HFFc6 (cell line): ENCODE measurements around the gene C1orf115. TPM values are rescaled to one million over a fixed set of nuclear protein-coding genes. Genes with fewer than 3 reads are reported as not detected.
"Not testable (repeated sequence)": the region's sequence is repeated elsewhere in the genome, so short reads cannot be mapped to it uniquely, and the experiment has no call there.

Experiments used
- DNase-seq: peaks from one replicate; pipeline ENCODE4 v3.0.0-alpha.2; 2018
- H3K27ac Mint-ChIP-seq: 2 replicates; pipeline ENCODE4 v1.8.0; 2020; ENCODE audit warnings: mild to moderate bottlenecking, mixed read lengths
- H3K27me3 Mint-ChIP-seq: 2 replicates; pipeline ENCODE4 v1.8.0; 2021; ENCODE audit warnings: mild to moderate bottlenecking, moderate library complexity, mixed read lengths; ENCODE audit not compliant: insufficient read depth
- H3K36me3 Mint-ChIP-seq: 2 replicates; pipeline ENCODE4 v1.8.0; 2021; ENCODE audit warnings: low read depth, mixed read lengths
- H3K4me1 Mint-ChIP-seq: 2 replicates; pipeline ENCODE4 v1.8.0; 2020; ENCODE audit warnings: low read depth, mixed read lengths
- H3K4me3 Mint-ChIP-seq: 2 replicates; pipeline ENCODE4 v1.8.0; 2020; ENCODE audit warnings: mild to moderate bottlenecking, moderate library complexity, mixed read lengths
- H3K9me3 Mint-ChIP-seq: 2 replicates; pipeline ENCODE4 v1.8.0; 2020; ENCODE audit warnings: mild to moderate bottlenecking, mixed read lengths
- CTCF ChIP-seq: fragments of 200-600 bp; sonication (generic); IDR thresholded peaks from 2 replicates; pipeline ENCODE4 v1.5.0; 2021; ENCODE audit warnings: antibody characterized with exemption, mild to moderate bottlenecking
- total RNA-seq, 6 experiments: library from RNA; stranded (reverse); fragmentation: NEBNext Ultra II Directional; extraction: Animal tissue kit (Norgen Biotek cat#: 25700); gene quantifications; 2 replicates in 1 of 6; 3 replicates in 5 of 6; pipeline ENCODE4 v1.2.3, GENCODE V29; 2021

Gene C1orf115
- total RNA-seq, 6 experiments from 2014 or later: 0.08 to 0.50 (median 0.19) TPM

GRCh38 chr1:220734571-220735326 lies 44.6 kb downstream of the C1orf115 start:
- TF ChIP-seq CTCF: no peak
- H3K36me3 Mint-ChIP-seq: no peaks in the 10 kb centered on the region
- peak; percentile 63 for DNase-seq
- peaks cover 30% of the 10 kb centered on the region for H3K4me1 Mint-ChIP-seq
- no peak overlapping the region for H3K27ac Mint-ChIP-seq
- H3K27me3 Mint-ChIP-seq: peaks cover 3% of the 10 kb centered on the region; the same call in 1 of the 2 replicates
- no peak overlapping the region for H3K4me3 Mint-ChIP-seq
- no peaks in the 10 kb centered on the region for H3K9me3 Mint-ChIP-seq

- H3K4me1 Mint-ChIP-seq: peaks cover 30% of the 10 kb centered on the region
- not testable (repeated sequence) for H3K27ac Mint-ChIP-seq, H3K4me3 Mint-ChIP-seq, H3K27me3 Mint-ChIP-seq, H3K36me3 Mint-ChIP-seq, H3K9me3 Mint-ChIP-seq, DNase-seq
These were observed 46.1 kb downstream of the C1orf115 start for GRCh38 chr1:220736283-220736682.

- no peak overlapping the region for H3K4me3 Mint-ChIP-seq
- no peak for TF ChIP-seq CTCF
- no peaks in the 10 kb centered on the region for H3K36me3 Mint-ChIP-seq
- no peak overlapping the region for H3K27ac Mint-ChIP-seq
- no peaks in the 10 kb centered on the region for H3K4me1 Mint-ChIP-seq
- peaks cover 7% of the 10 kb centered on the region for H3K27me3 Mint-ChIP-seq
- DNase-seq: no peak
- H3K9me3 Mint-ChIP-seq: no peaks in the 10 kb centered on the region
These were observed 51.2 kb downstream of the C1orf115 start for GRCh38 chr1:220741349-220741748.

GRCh38 chr1:220741825-220742224 lies 51.7 kb downstream of the C1orf115 start:
- H3K27ac Mint-ChIP-seq: no peak overlapping the region
- H3K36me3 Mint-ChIP-seq: no peaks in the 10 kb centered on the region
- no peak overlapping the region for H3K4me3 Mint-ChIP-seq
- no peak for TF ChIP-seq CTCF
- no peak for DNase-seq
- no peaks in the 10 kb centered on the region for H3K4me1 Mint-ChIP-seq
- H3K9me3 Mint-ChIP-seq: no peaks in the 10 kb centered on the region
- peaks cover 7% of the 10 kb centered on the region for H3K27me3 Mint-ChIP-seq

GRCh38 chr1:220742520-220742919 lies 52.4 kb downstream of the C1orf115 start:
- Mint-ChIP-seq H3K27me3 (peaks cover 7% of the 10 kb centered on the region), H3K9me3 (no peaks in the 10 kb centered on the region), H3K4me1 (peaks cover 5% of the 10 kb centered on the region), H3K4me3 (no peak overlapping the region), H3K36me3 (no peaks in the 10 kb centered on the region), H3K27ac (no peak overlapping the region)
- TF ChIP-seq CTCF: no peak
- DNase-seq: no peak

GRCh38 chr1:220746851-220747250 lies 56.7 kb downstream of the C1orf115 start:
- no peak overlapping the region for H3K27ac Mint-ChIP-seq
- H3K27me3 Mint-ChIP-seq: peaks cover 7% of the 10 kb centered on the region
- H3K36me3 Mint-ChIP-seq: no peaks in the 10 kb centered on the region
- no peak overlapping the region for H3K4me3 Mint-ChIP-seq
- no peaks in the 10 kb centered on the region for H3K9me3 Mint-ChIP-seq
- DNase-seq: no peak
- no peak for TF ChIP-seq CTCF
- H3K4me1 Mint-ChIP-seq: peaks cover 24% of the 10 kb centered on the region
